Stimulated activated CD8-positive, alpha-beta memory T cell treated with anti-CD3 and anti-CD28 coated beads, Interleukin-4, amount 100 ng/mL, for 1 hour (primary cell): ENCODE measurements around the gene PSD.

ENCODE experiments used
- DNase-seq, 2 donors: peaks; one replicate each; pipeline ENCODE4 v3.0.0-alpha.2; 2020; ENCODE audit warnings: low read depth in 2 of 2, low spot score in 1 of 2

Gene PSD

GRCh38 chr10:102420714-102421506, 2.3 kb upstream of the PSD start, which contains the start of gene FBXL15:
TSS of gene FBXL15 (plus strand) at chr10:102420836. CDS start at chr10:102421130, 294 bp downstream.
- peak; percentile 94 to 95 for DNase-seq

GRCh38 chr10:102420181-102420713, 1.7 kb upstream of the PSD start:
- no peak for DNase-seq

DNA sequence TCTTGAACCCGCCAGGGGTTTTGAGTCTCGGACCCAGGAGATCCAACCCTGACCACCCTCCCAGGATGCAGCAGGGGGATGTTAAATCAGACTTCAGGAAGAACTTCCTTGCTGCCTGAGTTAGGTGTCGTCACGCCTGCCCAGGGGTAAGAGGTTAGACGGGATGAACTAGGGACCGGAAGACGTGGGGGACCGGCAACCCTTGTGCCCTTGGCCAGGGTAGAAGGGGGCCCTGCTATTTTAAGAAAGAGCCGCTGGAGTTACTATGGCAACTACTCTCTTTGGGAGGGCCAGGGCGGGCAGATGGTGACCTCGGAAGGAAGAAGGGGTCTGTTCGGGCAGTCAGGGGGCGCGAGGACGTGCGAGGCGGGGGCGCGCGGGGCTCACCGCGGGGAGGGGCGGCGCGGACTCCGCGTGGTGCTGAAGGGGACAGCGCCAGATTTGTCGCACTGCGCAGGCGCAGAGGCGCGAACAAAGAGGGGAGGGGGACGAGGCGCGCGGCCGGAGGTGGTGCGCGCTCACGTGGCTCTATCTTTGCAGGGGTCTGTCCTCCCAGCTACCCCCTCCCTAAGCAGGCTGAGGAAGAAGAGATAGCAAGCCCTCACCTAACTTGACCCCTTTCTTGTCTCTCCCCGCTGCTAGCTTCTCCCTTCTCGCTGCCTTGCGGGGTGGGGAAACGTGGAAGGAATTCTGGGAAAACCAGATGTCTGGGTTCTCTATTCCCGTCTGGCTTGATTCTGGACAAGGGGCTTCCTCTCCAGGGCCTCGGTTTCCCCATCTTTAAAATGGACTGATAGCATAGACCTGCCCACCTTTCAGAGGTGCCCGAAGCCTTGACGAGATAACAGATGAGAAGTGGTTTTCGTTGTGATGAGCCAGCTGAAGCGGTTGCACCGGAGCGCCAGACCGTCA, 940 bp upstream of the PSD start:
- DNase-seq: peak in 1 of 2 donors; percentile 50

- no peak for DNase-seq
Measured at GRCh38 chr10:102416695-102417094, 1.9 kb downstream of the PSD start.

GRCh38 chr10:102416283-102416682, 2.3 kb downstream of the PSD start:
- no peak for DNase-seq

- DNase-seq: no peak
Measured at GRCh38 chr10:102414749-102415148, 3.8 kb downstream of the PSD start.

- DNase-seq: no peak
Measured at GRCh38 chr10:102413806-102414561, 4.6 kb downstream of the PSD start.

- DNase-seq: no peak
Measured at GRCh38 chr10:102413053-102413705, 5.4 kb downstream of the PSD start.

DNA sequence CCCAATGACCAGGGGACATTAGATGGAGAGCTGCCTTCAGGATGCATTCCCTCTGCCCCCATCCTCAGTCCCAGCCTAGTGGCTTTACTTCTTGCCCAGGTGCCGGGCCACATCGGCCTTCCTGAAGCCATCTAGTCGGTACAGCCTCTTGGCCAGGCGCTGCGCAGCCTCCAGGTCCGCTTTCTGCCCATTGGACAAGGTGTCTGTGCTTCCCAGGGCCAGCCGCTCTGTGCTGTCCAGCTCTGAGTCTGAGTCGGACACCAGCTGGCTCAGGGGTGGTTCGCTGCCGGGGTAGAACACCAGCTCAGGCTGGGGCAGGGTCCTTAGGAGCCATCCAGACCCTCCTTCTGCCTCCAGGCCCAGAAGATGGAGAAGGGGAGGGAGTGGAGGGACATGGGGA, 6.3 kb downstream of the PSD start:
- no peak for DNase-seq

- DNase-seq: no peak
Measured at GRCh38 chr10:102411341-102412255, 7.0 kb downstream of the PSD start.

DNA sequence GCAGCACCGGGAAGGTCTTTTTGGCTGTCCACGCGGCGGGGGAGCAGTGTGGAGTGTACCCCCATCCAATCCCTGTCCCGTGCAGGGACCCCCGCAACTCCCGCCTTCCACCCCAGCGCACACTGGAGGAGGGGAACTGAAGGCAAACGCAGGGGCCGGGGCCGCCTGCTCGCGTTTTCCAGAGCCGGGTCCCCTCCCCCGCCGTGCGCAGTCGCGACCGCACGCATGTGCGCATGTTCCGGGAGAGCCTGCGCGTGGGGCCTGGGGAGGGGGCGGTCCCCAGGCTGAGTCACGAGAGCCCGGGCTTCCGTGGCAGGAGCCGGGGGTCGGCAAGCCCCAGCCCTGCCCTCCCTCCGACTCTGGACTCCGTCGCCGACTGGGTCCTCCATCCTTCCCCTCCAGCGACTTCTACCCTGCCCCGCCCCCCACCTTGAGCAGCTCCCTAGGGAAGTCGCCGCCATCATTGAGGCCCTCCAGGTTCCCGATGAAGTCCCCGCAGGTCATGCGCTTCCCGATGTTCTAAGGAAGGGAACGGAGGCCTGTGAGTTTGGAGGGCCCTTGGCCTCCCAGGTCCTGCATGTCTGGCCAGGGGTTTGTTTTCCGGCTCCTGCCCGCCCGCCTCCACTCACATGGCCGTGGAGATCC, 8.0 kb downstream of the PSD start:
- no peak for DNase-seq

DNA sequence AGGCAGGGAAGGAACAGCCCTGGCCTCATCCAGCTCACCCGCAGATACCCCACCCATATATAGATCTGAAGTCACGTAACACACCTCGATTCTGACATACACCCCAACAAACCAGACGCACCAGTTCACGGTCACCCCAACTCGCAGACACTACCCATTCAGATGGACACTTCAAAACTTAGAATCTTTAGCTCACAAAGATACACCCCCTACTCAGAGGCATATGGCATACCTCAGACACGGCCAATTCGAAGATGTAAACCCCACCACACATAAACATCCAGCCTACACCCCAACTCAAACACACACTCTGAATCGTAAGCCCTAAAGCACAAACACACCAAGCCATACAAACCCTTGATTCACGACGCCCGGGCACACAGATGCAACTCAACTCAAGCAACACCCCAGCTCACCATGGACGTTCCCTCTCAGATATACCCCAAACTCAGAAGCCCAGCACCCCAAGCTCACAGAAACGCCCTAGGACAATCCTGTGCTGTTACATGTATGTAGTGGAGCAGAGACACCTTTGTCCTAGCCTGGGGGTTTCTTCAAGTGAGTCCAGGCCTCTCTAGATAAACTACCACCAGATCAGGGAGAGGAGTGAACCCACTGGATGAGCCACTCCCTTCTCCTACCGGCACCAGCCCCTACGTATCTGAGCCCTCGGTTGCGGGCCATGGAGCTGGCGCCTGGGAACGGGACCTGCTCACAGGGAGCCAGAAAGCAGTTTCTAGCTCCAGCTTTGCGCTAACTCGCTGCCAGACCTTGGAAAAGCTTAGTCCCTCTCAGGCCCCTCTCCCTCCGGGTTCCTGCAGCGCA, 8.8 kb downstream of the PSD start:
- DNase-seq: no peak

DNA sequence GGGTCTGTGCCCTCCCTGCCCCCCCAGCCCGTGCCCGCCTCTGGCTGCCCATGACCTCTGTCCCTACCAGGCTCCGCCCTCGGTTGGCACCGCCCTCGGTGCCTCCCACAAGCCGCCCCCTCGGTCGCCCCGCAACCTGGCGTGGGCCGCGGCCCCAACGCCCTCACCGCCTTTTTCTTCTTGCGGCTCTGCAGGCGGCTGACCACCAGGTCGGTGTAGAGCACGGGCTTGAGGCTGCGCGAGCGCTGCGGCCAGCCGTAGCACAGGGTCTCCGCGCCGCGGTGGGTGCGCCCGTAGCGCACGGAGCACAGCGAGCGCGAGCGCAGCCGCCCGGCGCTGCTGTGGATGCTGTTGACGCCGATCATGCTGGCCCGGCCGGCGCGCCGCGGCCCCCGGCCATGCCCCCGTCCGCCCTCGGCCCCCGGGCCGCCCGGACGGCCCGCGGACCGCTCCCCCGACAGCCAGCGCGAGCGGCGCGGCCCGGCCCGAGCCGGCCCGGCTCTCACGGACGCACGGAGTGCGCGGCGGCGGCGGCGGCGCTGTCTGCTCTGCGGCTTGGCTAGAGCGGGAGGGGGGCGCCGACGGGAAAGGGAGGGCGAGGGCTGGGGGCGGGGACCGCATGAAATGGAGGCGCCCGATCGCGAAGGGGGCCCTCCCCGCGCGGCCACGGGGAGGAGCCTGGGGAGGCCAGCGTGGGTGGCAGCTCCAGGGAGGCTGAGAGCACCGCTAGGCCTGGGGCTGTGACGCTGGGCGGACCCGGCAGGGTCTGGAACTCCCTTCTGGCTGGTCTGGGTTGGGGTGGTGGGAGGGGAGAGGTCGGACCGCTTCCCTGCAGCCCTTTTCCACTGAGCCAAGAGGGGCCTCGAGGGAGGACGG, 9.6 kb downstream of the PSD start:
- DNase-seq: peak in 1 of 2 donors; percentile 52

DNA sequence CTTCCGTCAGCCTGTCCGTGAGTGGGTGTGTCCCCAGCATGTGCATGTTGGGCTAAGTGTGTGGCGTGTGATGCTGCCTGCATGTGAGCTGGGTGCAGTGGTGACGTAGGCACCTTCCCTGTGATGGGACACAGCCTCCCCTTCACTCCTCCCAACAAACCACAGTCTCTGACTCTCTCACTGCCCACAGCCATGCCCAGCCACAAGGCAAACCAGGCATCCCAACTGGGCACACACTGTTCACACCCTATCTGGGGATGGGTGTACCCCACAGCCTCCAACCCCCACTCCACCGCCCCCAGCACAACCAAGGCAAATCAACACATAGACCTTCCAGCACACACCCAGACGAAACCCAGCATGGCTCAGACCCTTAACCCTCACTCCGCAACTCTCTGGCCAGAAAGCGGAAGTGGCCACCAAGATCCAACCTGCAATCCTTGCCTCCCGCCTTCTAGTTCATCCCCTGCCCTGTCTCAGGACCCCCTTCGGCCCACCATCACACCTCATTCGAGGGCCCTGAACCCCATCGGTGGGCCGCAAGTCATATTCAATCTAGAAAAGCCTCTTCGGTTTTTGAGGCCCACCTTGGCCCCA, 10.4 kb downstream of the PSD start:
- DNase-seq: no peak

DNA sequence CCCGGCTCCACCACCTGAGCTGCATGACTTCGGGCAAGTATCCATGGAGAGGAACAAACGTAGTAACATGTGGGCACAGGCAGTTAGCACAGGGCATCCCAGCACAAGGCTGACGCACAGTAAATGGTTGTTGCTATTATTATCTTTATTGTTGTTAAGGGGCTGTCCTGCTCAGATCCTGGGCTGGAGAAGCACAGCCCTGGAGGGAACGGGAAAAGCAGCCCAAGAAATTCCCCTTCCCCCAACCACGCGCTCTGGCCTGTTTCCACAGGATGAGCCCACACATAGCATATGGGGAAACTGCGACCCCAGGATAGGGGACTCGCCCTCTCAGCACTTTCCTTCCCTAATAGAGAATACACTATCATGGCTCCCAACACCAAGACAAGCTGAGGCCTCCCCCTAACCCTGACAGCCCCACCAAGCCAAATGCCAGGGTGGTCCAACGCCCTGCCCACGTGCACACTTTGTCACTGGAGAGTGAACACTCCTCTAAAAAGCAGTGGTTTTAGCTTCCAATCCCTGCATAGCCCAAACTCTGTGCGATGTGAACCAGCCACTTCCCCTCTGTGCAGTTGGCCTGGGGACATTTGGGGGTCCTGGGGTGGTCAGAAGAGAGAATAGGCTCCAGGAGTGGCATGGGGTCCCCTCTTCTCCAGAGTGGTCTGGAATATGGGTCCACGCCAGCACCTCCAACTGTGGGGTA, 11.0 kb downstream of the PSD start:
- DNase-seq: no peak

GRCh38 chr10:102406815-102407214, 11.8 kb downstream of the PSD start:
- DNase-seq: no peak
